Retinal pigment epithelial cell (primary cell): ENCODE measurements around the gene NEAT1.

Source experiments
- DNase-seq: peaks from one replicate; pipeline ENCODE4 v3.0.0-alpha.2; 2010; ENCODE audit warnings: low read depth
- H3K4me3 ChIP-seq: 2 replicates; pipeline ENCODE4 v1.5.1; 2011; ENCODE audit warnings: mild to moderate bottlenecking, low read length, control low read depth, moderate library complexity
- TF ChIP-seq, protein P1 (sequence below): conservative IDR thresholded peaks from 2 replicates; pipeline ENCODE4 v1.5.1; 2011; ENCODE audit warnings: low read depth, low read length, control low read depth, inconsistent platforms

Gene NEAT1

GRCh38 chr11:65419772-65420481, 2.7 kb upstream of the NEAT1 start:
- peak overlapping the region; percentile 21 for H3K4me3 ChIP-seq
- peak; percentile 90 for DNase-seq
- TF ChIP-seq, protein P1, sequence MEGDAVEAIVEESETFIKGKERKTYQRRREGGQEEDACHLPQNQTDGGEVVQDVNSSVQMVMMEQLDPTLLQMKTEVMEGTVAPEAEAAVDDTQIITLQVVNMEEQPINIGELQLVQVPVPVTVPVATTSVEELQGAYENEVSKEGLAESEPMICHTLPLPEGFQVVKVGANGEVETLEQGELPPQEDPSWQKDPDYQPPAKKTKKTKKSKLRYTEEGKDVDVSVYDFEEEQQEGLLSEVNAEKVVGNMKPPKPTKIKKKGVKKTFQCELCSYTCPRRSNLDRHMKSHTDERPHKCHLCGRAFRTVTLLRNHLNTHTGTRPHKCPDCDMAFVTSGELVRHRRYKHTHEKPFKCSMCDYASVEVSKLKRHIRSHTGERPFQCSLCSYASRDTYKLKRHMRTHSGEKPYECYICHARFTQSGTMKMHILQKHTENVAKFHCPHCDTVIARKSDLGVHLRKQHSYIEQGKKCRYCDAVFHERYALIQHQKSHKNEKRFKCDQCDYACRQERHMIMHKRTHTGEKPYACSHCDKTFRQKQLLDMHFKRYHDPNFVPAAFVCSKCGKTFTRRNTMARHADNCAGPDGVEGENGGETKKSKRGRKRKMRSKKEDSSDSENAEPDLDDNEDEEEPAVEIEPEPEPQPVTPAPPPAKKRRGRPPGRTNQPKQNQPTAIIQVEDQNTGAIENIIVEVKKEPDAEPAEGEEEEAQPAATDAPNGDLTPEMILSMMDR: no peak

- DNase-seq: no peak
- TF ChIP-seq, protein P1: no peak
- no peak overlapping the region for H3K4me3 ChIP-seq
Observed at GRCh38 chr11:65420506-65420905, 2.1 kb upstream of the NEAT1 start.

DNA sequence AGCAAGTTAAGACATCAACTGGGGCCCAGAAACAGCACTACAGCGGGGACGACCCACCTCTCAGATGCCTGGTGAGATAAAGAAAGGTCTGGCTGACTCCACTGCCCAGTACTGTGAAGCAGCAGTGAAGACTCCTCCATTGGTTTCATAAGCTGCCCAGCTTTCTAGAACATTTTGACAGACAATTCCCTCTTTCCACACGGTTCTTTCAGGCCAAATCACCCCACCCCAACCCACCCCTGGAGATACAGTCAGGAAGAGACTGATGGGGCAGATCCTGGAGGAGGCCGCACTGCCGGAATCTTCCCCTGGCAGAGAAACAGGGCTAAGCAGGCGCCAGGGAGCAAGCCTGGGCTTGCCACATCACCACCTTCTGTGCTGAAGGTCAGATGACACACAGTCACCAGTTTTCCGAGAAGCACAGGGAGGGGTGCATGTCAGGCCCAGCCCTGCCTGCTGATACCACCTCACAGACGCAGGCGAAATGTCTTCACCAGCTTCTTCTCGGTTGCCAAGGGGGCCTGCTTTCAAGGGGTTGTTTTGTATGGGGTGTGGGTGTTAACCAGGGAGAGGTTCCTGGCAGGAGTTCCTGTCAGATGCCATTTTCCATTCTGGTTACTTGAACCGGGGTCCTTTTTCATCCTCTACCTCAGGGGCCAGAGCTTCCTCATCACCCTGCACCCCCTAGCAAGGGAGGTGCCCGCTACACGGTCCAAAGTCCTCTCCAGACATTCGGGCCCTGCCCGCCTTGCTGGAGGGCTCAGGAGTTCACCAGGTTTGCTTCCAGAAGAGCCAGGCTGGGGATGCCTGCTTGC, 1.4 kb upstream of the NEAT1 start:
- H3K4me3 ChIP-seq: peak overlapping the region; percentile 59
- TF ChIP-seq, protein P1: no peak
- peak; percentile 98 for DNase-seq

- peak; percentile 90 for DNase-seq
Observed at GRCh38 chr11:65421794-65422632, 585 bp upstream of the NEAT1 start.

DNA sequence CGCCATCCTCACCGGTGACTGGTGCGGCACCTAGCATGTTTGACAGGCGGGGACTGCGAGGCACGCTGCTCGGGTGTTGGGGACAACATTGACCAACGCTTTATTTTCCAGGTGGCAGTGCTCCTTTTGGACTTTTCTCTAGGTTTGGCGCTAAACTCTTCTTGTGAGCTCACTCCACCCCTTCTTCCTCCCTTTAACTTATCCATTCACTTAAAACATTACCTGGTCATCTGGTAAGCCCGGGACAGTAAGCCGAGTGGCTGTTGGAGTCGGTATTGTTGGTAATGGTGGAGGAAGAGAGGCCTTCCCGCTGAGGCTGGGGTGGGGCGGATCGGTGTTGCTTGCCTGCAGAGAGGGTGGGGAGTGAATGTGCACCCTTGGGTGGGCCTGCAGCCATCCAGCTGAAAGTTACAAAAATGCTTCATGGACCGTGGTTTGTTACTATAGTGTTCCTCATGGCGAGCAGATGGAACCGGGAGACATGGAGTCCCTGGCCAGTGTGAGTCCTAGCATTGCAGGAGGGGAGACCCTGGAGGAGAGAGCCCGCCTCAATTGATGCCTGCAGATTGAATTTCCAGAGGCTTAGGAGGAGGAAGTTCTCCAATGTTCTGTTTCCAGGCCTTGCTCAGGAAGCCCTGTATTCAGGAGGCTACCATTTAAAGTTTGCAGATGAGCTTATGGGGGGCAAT, 1.1 kb downstream of the NEAT1 start:
- H3K4me3 ChIP-seq: peak overlapping the region; percentile 88
- TF ChIP-seq, protein P1: no peak
- DNase-seq: no peak

More at GRCh38 chr11:65421794-65422632, 585 bp upstream of the NEAT1 start:
- TF ChIP-seq, protein P1: no peak
- peak overlapping the region; percentile 88 for H3K4me3 ChIP-seq

DNA sequence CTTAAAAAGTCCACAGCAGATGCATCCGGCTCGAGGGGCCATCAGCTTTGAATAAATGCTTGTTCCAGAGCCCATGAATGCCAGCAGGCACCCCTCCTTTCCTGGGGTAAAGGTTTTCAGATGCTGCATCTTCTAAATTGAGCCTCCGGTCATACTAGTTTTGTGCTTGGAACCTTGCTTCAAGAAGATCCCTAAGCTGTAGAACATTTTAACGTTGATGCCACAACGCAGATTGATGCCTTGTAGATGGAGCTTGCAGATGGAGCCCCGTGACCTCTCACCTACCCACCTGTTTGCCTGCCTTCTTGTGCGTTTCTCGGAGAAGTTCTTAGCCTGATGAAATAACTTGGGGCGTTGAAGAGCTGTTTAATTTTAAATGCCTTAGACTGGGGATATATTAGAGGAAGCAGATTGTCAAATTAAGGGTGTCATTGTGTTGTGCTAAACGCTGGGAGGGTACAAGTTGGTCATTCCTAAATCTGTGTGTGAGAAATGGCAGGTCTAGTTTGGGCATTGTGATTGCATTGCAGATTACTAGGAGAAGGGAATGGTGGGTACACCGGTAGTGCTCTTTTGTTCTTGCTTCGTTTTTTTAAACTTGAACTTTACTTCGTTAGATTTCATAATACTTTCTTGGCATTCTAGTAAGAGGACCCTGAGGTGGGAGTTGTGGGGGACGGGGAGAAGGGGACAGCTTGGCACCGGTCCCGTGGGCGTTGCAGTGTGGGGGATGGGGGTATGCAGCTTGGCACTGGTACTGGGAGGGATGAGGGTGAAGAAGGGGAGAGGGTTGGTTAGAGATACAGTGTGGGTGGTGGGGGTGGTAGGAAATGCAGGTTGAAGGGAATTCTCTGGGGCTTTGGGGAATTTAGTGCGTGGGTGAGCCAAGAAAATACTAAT, 1.9 kb downstream of the NEAT1 start:
- peak overlapping the region; percentile 88 for H3K4me3 ChIP-seq
- TF ChIP-seq, protein P1: no peak
- no peak for DNase-seq
